Thyroid gland (tissue), 4 donors: ENCODE results near the gene DNAL4.

Source experiments
- CTCF ChIP-seq, 6 experiments: fragments of 200-600 bp in 3 of 6; fragments of 450-650 bp in 3 of 6; sonication (generic) in 3 of 6; IDR thresholded peaks; one replicate each; pipeline ENCODE4 v1.5.1; 2016 to 2019; ENCODE audit warnings: antibody characterized with exemption in 6 of 6, mild to moderate bottlenecking in 2 of 6, inconsistent platforms in 1 of 6, moderate library complexity in 1 of 6
- POLR2A ChIP-seq, 2 donors: fragments of 450-650 bp; IDR thresholded peaks; one replicate each; pipeline ENCODE4 v1.6.1; 2017; ENCODE audit warnings: antibody characterized with exemption in 2 of 2, mild to moderate bottlenecking in 2 of 2, moderate library complexity in 1 of 2

DNA sequence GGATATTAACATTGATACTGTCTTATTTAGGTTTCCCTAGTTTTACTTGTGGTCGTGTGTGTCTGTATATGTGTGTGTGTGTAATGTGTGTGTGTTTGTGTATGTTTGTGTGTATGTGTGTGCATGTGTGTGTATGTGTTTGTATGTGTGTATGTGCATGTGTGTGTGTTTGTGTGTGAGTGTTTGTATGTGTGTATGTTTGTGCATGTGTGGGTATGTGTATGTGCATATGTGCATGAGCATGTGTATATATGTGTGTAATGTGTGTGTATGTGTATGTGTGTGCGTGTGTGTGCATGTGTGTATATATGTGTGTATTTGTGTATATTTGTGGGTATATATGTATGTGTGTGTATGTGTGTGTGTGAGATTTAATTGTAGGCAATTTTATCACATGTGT is 17.3 kb upstream of the DNAL4 start:
- TF ChIP-seq CTCF (IDR thresholded peaks at IDR 0.05) (no peak), POLR2A (IDR thresholded peaks at IDR 0.05) (no peak)
